A204.1 (cell line): Measurements from ENCODE around the gene BCAM.

ENCODE experiments used
- FAIRE-seq: peaks from 2 replicates; lab custom pipeline; 2012; peaks lifted over from hg19 to GRCh38; lab: Jason Lieb, UNC

BCAM gene

DNA sequence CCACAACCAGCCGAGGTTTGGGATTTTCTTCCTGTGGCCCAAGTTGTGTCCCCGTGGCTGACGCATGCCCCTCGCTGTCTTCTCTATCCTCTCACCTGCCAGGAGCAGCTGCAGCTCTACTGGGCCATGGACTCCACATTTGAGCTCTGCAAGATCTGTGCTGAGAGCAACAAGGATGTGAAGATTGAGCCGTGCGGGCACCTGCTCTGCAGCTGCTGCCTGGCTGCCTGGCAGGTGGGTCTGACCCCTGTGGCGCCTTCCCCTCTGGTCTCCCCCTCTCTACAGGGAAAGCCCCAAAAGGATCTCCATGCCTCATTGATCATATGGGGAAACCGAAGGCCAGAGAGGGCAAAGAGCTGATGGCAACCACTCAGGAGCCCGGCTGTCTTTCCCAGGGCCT is 16.6 kb upstream of the BCAM start:
- FAIRE-seq = no peak

DNA sequence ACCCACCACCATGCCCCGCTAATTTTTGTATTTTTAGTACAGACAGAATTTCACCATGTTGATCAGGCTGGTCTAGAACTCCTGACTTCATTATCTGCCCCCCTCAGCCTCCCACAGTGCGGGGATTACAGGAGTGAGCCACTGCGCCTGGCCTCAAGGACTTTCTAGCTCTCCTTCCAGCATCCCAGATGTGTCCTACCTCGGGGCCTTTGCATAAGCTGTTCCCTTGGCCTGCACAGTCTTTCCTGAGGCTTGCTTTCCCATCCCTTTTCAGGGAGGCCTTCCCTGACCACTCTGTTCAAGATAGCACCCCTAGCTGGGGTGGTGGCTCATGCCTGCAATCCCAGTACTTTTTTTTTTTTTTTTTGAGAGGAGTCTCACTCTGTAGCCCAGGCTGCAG is 14.3 kb upstream of the BCAM start:
- FAIRE-seq = no peak

DNA sequence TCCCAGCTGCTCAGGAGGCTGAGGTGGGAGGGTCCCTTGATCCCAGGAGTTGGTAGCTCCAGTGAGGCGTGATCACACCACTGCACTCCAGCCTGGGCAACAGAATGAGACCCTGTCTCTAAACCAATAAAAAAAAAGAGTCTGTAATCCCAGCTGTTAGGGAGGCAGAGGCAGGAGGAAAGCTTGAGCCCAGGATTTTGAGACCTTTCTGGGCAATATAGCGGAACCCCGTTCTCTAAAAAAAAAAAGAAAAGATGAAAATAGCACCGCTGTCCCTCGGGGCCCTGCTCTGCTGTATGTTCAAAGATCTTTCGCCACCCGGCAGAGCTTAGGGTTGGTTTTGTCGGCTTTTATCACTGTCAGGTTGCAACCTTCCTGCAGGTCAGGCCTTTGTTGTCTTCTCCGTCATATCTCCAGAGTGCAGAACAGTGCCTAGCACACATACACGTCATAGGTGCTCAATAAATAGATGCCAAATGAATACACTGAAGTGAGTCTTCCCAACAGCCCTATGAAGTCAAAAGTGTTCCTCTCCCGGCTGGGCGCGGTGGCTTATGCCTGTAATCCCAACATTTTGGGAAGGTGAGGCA is 13.4 kb upstream of the BCAM start:
- FAIRE-seq = no peak

DNA sequence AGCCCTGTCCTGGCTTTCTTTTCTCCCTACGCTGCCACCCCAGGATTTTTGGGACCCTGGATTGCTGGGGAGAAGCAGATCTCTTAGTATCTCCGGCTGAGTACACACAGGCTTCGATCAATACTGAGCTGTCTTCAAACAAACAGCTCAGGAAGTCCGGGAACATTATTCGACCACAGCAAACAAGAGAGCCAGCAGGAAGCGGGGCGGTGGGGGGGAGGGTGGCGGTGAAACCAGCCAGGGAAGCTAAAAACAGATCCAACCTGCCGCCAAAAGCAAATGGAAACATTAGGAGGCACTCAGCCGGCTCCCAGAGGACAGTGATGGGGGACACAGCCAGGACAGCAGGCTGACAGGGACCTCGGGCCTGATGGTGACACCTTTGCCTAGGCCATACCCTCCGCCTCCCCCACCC is 12.2 kb upstream of the BCAM start:
- no peak for FAIRE-seq

DNA sequence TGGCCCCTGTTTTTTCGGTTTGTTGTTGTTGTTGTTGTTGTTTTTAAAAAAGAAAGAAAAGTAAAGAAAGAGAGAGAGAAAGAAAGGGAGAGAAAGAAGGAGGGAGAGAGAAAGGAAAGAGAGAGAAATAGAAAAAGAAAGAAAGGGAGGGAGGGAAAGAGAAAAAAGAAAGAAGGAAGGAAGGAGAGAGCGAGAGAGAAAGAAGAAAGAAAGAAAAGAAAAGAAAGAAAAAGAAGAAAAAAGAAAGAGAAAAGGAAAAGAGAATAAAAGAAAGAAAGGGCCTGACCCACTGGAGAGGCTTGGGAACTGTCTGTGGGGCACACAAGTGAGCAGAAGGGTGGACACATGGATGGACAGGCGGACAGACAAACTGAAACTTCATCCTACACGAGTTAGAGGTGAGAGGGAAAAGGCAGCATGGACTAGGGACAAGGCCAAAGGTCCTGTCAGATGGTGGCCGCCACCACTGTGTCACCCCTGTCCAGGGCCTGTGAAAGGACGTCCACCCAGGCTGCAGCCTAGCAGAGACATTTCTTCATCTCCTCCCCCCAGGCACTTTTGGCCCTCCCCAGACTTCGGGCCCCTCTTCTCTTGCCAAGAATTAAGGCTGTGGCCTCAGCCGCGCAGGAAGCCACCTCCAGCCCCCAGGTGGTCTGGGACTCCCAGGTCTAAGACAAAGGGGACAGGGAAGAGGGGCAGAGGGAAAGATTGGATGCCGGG is 9.1 kb upstream of the BCAM start:
- no peak for FAIRE-seq

DNA sequence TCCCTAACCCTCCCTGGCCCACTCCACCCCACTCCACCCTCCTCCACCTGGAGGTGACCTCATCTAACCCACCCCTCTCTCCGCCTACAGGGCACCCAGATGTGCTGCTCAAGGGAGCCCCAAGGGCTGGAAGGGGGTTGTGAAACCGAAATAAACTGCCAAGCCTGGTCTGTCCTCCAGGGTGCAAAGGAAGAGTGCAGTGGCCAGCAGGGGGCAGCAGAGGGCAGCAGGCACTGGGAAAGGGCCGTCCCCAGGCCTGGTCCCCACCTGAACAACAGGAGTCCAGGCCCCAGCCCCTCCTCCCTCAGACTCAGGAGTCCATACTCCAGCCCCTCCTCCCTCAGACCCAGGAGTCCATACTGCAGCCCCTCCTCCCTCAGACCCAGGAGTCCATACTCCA is 8.4 kb upstream of the BCAM start:
- FAIRE-seq = no peak

DNA sequence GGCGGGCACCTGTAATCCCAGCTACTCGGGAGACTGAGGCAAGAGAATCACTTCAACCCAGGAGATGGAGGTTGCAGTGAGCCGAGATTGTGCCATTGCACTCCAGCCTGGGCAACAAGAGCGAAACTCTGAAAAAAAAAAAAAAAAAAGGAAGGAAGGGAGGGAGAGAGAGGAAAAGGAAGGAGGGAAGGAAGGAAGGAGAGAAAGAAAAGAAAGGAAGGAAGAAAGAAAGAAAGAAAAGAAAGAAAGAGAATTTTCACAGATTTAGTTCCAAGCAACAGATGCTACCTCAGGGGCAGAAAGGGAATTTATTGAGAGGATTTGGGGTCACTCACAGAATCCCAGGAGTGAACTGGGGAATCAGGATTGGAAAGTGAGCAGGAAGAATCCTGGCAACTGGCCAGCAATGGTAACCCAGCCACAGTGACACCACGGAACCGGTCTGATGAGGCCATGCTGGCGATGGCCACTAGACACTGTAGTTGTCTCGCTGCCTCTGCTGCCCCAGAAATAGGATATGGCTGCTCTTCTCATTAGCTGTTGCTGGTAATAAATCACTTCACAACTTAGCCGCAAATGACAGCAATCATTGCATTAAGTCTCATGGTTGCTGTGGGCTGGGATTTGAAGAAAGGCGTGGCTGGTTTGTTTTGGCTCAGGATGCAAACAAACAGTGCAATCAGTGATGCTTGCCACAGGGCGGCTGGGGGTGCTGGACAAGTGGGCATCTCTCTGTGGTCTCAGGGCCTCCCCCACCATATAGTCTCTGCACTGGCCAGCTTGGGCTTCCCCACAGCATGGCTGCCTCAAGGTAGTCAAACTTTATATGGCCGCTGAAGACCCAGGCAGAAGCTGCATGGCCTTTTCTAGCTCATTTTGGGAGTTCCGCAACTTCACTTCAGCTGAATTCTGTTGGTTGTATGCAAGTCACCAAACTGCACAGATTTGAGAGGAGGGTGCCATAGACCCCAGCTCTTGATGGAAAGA is 5.2 kb upstream of the BCAM start:
- FAIRE-seq = no peak

- FAIRE-seq = no peak
These were observed 2.6 kb upstream of the BCAM start for GRCh38 chr19:44806291-44806690.

GRCh38 chr19:44807162-44807561 is 1.7 kb upstream of the BCAM start:
- FAIRE-seq = no peak

DNA sequence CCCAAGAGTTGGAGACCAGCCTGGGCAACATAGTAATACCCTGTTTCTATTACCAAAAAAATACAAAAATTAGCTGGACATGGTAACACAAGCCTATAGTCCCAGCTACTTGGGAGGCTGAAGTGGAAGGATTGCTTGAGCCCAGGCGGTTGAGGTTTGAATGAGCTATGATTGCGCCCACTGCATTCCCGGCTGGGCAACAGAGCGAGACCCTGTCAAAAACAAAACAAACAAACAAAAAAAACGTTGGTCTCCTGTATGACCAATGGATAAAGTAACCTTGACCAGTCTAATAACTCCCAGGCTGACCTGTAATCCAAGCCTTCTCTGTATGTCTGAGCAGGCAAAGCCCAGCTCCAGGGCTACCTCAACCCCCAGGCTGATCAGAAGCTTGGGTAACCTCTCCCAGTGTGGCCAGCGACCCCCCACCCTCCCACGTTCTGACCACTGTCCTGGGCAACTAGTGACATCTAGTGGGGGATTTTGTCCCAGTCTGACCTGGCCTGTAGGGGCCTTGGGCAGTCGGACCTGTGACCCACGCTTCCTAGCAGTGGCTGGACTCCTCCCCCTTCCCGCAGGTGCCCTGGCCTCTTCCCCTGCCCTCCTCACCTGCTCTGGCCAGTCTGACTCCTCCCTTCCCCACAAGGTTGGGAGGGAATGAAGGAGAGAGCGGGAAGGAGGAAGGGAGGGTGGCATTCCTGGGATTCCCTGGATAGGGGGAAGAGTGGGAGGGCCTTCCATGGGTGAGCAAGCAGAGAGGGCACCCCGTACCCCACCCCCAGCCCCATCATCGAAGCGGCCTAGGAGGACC is 1.0 kb upstream of the BCAM start:
- FAIRE-seq = no peak

DNA sequence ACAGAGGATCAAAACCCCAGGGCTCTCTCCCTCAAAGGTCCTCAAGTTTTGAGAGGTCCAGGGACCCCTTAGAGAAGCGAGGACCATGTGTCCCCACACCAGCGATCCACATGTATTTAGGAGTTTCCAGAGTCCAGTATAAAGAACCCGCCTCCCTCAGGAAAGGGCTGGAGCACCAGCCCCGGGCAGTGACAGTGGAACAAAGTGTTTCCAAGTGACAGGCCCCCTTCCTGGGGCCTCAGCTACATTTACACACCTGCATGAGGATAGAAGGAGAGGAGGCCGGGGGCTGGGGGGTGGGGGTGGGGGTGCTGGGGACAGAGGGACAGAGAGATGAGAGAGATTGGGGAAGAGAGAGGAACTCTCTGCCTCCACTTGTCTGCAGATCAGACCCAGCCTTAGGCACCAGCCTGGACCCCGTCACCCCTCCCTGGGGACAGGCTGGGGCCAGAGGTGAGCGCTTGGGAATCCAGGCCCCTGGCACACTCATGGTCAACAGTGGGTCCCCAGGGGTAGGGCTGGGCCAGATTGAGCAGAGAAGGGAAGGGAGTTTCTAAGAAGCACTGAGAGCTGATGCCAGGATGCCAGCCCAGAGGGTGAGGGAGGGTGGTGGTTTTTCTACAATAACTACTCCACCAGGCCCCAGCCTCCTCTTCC is 802 bp downstream of the BCAM start:
- FAIRE-seq = no peak

DNA sequence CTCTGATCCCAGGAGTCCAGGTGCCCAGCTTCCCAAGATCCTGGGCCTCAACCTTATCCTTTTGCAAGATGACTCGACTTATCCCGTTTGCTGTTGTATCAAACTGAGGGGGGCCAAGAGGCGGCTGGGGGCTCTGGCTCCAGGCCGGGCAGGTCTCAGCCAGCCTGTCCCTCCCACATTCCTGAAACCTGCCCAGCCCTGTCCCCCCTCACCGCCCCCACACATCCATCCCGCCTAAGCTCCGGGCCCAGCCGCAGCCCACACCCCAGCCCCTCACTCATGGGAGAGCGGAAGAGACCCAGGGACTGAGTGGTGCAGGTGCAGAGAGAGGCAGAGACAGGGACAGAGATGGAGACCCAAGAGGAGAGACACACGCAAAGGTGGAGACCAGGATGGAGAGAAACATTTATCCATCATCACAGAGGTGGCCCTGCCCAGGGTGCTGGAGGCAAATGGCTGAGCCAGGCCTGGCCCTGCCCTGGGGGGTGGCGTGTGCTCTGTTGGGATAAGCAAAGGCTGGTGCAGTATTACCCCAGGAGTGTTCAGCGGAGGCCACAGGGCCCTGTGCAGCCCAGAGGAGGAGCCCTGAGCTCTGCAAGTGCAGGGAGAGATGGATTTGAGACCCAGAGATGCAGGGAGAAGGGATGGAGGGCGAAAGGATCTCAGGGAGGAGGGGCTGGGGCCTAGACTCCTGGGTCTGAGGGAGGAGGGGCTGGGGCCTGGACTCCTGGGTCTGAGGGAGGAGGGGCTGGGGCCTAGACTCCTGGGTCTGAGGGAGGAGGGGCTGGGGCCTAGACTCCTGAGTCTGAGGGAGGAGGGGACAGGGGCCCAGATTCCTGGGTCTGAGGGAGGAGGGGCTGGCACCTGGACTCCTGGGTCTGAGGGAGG is 1.6 kb downstream of the BCAM start:
- no peak for FAIRE-seq

DNA sequence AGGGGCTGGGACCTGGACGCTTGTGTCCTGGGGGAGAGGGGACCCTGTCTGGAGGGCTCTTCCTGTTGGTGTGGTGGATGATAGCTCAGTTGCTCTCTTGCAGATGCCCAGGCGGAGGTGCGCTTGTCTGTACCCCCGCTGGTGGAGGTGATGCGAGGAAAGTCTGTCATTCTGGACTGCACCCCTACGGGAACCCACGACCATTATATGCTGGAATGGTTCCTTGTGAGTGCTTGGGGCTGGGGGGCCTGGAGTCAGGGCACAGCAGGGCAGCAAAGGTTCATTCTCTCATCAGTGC is 2.2 kb downstream of the BCAM start:
- FAIRE-seq = no peak

DNA sequence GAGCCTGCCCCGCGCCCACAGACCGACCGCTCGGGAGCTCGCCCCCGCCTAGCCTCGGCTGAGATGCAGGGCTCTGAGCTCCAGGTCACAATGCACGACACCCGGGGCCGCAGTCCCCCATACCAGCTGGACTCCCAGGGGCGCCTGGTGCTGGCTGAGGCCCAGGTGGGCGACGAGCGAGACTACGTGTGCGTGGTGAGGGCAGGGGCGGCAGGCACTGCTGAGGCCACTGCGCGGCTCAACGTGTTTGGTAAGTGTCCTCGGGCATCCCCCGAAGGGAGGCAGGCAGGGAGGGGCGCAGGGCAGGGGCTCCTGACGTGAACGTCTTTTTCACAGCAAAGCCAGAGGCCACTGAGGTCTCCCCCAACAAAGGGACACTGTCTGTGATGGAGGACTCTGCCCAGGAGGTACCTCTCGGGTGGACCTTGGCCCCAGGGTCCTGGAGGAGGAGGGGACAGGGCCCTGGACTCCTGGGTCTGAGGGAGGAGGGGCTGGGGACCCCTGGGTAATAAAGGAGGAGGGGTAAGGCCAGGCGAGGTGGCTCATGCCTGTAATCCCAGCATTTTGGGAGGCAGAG is 3.3 kb downstream of the BCAM start:
- no peak for FAIRE-seq

DNA sequence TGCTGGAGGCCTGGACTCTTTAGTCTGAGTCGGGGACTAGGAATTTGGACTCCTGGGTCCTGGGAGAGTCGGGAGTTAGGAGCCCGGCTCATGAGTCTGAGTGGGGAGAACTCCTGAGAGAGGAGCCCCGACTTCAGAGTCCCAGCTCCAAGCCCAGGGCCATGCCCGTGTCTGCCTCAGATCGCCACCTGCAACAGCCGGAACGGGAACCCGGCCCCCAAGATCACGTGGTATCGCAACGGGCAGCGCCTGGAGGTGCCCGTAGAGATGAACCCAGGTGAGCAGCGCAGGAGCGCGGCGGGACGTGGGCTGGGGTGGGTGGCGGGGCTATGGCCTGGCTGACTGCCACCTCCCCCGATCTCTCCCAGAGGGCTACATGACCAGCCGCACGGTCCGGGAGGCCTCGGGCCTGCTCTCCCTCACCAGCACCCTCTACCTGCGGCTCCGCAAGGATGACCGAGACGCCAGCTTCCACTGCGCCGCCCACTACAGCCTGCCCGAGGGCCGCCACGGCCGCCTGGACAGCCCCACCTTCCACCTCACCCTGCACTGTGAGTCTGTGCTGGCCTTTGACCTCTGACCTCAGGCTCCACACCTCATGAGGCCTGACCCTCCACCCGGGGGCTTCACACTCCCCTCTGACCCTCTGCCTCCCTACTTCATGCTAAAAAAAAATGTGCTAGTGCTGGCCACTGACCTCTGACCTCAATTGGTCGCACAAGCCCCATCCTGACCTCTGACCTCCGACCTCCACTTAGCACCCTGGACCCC is 4.4 kb downstream of the BCAM start:
- FAIRE-seq = no peak

DNA sequence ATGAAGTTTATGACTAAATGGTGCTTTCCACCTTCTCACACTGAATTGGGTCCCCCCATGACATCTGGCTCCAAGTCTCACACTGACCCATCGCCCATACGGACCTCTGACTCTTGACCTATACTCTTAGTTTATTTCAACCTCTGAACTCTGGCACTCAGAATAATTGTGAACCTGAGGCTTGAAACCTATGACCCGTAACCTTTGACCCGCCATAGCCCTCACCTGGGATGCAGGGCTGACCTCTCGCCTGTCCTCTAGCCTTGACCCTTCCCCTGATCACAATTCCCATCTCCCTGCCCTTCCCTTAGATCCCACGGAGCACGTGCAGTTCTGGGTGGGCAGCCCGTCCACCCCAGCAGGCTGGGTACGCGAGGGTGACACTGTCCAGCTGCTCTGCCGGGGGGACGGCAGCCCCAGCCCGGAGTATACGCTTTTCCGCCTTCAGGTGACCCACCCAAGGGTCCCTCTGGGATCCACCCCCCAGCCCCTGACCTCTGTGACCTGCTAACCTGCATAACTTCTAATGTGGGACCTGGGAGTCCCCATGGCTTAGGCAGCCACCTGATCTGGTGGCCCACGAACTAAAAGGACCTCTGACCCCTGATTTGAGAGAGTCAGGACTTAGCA is 5.1 kb downstream of the BCAM start:
- FAIRE-seq = no peak

- FAIRE-seq = no peak
These were observed 5.6 kb downstream of the BCAM start for GRCh38 chr19:44814517-44814916.

DNA sequence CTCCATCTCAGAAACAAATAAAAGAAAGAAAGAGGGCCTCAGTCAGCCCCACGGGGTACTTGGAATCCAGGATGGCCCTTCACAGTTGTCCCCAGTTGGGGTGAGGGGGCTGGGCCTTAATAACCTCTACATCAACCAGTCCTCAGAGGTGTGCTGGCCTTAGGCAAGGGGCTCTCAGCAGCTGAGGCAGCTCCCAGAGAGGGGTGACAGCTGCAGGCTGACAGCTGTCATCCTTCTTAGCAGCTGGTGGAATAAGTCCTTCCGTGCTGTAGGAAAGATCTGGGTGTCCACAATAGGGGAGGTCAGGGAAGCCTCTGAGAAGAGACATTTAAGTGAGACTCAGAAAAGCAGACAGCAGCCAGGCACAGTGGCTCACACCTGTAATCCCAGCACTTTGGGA is 7.4 kb downstream of the BCAM start:
- no peak for FAIRE-seq

DNA sequence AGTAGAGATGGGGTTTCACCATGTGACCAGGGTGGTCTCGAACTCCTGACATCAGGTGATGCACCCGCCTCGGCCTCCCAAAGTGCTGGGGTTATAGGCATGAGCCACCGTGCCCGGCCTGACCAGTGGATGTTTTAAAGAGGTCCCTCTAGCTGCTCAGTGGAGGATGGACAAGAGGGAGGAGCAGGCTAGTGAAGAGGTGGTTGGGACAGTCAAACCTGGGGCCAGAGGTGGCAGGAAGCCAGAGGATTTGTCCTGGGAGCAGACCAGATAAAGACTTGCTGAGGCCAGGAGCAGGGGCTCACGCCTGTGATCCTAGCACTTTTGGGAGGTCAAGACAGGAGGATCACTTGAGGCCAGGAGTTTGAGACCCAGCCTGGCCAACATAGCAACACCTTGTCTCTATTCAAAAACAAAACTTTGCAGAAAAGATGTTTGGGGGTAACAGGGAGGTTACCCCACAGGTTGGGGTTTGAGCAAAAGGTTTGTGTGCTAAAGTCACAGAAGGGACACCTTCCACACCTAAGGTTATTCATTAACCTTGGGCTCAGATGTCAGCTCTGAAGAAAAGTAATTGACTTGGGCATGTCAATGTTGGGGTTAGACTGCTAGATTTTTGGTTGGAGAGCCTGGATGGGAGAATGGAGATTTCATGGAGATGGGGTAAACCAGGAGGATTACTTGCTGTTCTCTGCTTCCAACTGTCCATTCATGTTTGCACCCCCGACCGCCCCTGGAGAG is 9.0 kb downstream of the BCAM start:
- FAIRE-seq = no peak
